Fibroblast of skin of right quadriceps (primary cell): Measurements from ENCODE around the gene MTHFD2L.

Experiments
- DNase-seq: peaks from one replicate; pipeline ENCODE4 v3.0.0-alpha.2; 2013

MTHFD2L gene

DNA sequence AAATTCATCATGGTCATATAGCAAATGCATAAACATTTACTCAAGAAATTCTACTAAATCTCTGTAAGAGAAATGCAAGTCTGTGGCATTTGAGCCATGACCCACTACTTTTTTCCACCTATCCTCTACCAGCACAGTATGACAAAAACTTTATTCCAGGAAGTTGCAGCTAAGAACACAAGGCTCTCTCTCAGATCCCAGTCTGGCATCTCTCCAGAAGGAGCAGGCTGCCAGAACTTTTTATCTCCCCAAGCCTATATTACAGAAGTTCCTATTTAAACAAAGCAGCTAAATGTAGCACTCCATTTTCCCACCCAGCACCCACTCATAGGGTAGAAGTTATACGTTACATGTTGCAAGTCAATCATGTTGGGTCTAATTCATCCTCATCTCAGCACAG is 101.0 kb downstream of the MTHFD2L start:
- peak; percentile 39 for DNase-seq

DNA sequence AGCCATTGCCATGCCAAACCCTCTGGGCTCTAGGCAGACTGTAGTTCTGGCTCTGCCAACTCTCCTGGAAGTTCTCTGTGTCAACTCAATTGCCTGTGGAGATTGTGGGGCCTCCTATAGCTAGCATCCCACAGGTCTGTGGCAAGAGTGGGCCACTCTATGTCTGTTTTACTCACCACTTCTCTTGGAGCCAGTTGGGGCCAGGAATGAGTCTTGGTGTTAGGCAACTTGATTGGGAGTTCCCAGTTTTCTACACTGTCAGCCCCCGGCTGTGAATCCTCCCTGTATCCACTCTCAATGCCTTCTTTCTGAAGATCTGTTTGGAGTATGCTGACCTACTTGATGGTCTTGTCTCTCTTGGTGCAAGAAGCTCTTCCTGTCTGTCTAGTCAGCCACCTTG is 102.1 kb downstream of the MTHFD2L start:
- DNase-seq = no peak

- DNase-seq = peak; percentile 11
Observed at GRCh38 chr4:74262522-74262921, 104.6 kb downstream of the MTHFD2L start.

DNA sequence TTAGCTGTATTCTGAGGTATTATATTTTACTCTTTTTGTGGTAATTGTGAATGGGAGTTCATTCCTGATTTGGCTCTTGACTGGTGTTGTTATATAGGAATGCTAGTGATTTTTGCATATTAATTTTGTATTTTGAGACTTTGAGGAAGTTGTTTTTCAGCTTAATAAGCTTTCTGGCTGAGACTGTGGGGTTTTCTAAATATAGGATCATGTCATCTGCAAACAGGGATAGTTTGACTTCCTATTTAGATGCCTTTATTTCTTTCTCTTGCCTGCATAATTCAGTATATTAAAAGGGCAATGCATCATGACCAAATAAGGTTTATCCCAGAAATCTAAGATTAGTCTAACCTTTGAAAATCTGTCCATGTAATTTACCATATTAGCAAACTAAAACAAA is 105.6 kb downstream of the MTHFD2L start:
- DNase-seq = no peak

DNA sequence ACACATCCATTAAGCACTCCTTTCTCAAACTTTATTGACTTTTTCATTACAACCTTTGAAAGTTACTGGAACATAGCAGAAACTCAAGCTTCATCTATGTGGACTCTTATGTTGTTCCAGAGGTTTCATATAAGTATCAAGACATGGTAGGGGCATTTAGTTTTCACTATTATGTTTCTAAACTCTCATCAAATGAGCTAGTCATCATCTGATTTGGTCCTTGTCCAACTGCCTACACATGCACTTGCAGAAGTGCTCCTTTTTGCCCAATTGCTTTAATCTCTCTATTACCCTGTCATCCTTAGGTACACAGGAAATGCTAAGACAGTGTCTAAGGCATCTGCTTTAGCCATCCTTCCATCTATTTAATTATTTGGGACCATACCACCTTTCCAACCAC is 108.2 kb downstream of the MTHFD2L start:
- DNase-seq = no peak

DNA sequence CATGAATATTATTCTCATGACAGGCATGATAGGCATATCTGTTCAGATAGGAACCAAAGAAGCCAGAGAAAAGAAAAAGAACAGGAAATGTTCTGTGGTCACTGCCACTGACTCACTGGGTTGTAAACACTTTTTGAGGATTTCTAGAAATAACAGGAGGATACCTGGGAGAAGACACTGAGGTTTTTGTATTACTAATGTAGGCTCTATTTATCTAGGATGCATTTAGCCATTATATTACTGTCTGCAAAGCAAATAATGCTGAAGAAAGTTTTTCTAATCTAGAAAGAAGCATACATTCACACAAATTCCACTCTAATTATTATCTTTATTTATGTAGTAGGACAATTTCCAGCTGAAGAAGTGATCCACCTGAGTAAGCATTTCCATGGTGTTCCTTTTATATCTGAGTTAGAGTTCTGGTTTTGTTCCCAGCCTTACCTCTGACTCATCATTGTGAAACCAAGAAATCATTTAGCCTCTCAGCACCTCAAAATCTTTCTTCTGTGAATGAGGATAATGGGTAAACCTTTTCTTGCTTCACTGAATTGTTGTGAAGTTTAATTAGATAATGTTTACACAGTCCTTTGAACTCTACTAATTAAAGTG is 110.2 kb downstream of the MTHFD2L start:
- peak; percentile 71 for DNase-seq

GRCh38 chr4:74268643-74269042 is 110.7 kb downstream of the MTHFD2L start:
- no peak for DNase-seq

GRCh38 chr4:74278490-74278889 is 120.6 kb downstream of the MTHFD2L start:
- no peak for DNase-seq

DNA sequence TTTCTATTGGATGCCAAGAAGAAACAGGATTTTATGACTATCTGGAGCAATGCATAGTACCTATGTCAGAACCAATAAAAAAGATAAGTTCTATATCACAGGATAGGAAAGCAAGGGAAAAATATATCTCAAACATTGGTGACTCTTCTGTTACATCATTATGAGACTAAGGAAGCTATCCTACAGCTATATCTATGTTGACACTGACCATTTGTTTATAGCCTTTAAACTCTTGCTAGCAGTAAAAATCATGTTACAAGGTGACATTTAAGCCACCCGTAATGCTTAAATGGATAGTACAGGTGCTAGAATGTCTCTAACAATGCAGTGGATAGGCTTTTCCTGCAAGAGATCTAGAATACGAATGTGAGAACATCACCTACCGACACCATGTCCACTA is 121.8 kb downstream of the MTHFD2L start:
- DNase-seq = no peak

DNA sequence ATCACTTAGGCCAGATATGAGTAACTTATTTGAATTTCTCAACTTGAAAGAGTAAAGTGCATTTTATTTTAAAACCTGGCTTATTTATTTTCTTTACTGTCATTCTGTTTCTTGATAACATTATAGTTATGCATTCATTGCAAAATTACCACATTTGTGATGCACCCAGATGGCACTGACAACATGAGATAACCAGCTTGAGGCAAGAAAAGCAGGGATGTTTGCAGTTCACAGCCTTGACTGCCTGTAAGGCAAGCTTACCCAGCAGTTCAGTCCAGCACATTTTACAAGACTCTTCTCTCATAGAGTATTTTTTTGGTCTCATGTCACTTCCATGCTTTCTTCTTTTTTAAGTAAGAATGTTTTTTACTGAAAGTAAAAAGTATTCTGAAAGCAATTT is 125.0 kb downstream of the MTHFD2L start:
- no peak for DNase-seq

DNA sequence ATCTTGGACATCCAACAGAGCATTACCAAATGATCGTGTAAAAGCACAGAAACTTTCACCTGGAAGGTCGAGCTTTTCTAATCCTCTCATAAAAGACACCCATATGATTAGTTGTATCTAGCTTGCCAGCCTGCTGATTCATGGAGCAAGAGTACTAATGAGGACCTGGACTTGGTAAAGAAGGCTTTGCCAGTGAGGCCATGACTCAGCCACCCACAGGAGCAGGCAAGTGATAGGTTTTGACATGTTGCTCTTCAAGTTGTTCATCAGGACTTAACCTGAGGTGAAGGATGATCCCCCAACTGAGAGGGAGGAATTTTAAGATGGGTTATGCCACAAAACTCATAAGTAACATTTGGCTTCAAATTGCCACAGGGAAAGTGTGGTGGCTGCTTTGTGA is 125.7 kb downstream of the MTHFD2L start:
- DNase-seq = peak; percentile 42

GRCh38 chr4:74284053-74284452 is 126.1 kb downstream of the MTHFD2L start:
- peak; percentile 81 for DNase-seq

DNA sequence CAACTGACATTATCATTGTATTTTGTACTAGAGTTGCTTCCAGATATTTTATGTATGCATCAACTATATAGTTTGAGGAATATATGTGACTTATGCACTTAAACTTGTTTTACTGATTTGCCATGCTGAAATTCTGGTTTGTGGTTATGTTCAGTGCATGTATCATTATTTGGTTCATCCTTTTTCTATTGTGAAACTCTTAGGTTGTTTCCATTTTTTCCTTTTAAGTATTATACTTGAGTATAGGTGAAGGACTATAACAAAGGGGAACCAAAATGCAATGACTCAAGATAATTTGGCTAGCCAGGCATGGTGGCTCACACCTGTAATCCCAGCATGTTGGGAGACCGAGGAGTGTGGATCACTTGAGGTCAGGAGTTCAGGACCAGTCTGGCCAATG is 129.2 kb downstream of the MTHFD2L start:
- DNase-seq = no peak

DNA sequence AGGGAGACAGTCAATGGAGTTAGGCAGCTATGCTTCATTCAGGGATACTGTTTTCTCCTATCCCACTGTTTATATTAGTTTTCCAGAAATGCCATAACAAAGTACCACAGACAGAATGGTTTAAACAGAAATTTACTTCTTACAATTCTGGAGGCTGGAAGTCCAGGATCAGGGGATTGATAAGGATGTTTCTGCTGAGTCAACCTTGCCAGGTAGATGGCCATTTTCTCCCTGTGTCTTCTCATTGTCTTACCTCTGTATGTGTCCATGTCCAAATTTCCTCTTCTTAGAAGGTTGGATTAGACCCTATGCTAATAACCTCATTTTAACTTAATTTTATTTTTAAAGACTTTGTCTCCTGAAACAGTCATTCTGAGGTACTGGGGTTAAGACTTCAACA is 129.9 kb downstream of the MTHFD2L start:
- DNase-seq = no peak

GRCh38 chr4:74291471-74291870 is 133.6 kb downstream of the MTHFD2L start:
- DNase-seq = no peak

DNA sequence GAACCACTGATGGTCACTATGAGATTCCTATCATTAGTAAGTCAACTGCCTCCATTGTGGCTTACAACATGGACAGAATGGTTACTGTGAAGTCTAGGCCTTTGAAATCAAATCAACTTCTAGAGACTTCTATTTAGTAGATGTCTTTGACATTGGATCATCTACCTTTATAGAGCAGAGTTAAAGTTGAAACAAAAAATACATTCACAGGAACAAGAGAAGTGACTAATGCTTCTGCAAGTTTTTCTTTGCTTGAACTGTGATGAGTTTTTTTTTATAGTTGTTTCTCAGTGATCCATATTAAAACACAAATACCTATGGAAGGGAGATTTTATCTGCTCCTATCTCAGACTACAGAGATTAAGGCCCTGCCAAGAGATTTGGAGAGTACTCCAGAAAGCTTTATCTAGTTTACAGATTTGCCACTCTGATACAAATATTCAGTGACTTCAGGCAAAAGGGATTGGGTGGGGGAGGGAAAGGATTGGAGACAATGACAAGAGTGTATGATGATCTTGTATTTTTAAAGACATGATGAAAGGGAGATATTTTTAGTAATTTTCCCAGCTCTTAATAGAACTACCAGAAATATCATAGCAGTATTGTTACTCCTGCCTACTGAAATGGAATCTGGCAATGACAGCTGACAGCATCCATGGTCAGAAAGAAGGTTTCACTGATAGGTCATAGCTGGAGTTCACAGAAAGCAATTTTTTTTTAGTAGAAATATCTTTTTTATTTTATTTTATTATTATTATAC is 134.4 kb downstream of the MTHFD2L start:
- no peak for DNase-seq

- no peak for DNase-seq
Observed at GRCh38 chr4:74293558-74293957, 135.6 kb downstream of the MTHFD2L start.

GRCh38 chr4:74294681-74295080 is 136.8 kb downstream of the MTHFD2L start:
- DNase-seq = no peak

DNA sequence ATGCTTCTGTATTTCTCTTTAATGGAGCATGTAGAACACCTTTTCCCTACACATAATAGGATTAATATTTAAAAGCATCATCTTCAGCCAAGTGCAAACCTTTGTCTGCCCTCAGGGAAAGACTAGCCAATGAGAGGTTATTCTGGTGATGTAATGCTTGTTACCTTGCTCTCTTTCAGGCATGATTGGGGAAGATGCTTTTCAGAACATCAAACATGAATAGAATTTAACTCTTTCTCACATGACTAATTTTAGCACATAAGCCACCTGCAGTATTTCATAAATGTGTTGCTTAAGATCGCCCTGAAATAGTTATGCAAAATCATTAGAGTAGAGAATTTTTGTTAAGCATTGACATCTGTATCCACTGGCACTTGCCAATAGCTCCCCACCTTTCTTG is 139.6 kb downstream of the MTHFD2L start:
- DNase-seq = no peak

- DNase-seq = no peak
Observed at GRCh38 chr4:74304095-74304625, 146.2 kb downstream of the MTHFD2L start.

- DNase-seq = no peak
Observed at GRCh38 chr4:74305000-74305399, 147.1 kb downstream of the MTHFD2L start.

- DNase-seq = no peak
Observed at GRCh38 chr4:74307170-74307569, 149.3 kb downstream of the MTHFD2L start.

DNA sequence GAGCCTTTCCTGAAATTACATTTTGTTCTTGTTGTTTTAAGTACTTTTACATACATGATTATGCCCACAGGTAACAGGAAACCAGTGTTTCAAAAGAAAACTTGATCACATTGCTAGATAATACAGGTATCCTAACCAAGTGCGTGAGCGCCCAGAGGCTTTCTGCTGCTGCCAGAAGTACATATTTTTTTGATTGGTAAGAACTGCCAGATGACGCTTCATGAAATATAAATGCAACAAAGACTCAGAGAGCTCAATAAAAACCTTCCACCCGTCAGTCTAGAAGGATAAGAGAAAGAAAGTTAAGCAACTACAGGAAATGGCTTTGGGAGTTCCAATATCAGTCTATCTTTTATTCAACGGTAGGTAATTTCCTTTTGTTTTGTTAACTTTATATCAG is 150.3 kb downstream of the MTHFD2L start, which contains the start of gene EPGN:
EPGN (plus strand) TSS at position 256 of the 400 bp plus-strand sequence; CDS start at position 320, 64 bp downstream.
- peak; percentile 28 for DNase-seq

DNA sequence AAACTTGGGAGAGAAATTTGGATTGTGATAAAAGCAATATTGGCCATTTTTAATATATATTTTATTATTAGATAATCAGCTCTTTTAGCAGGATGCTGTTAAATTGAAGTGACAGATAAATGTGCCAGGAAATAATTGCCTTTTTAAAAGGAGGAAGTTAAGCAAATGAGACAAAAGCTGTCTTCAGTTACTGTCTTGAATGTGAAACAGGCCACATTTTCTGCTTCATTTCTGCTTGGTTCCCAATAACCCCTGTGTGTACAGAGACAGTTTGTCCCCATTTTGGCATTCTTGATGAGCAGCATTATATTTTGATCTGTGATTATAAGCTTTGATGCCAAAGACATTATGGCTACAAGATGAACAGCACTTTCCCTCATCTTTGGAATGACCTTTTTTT is 151.3 kb downstream of the MTHFD2L start:
- DNase-seq = no peak
